Mesothelial cell of epicardium (in vitro differentiated cells): ENCODE data around the gene LSP1. TPM values are rescaled to one million over a fixed set of nuclear protein-coding genes. Genes with fewer than 3 reads are reported as not detected.

Source experiments
- DNase-seq, 2 experiments: peaks; one replicate each; pipeline ENCODE4 v3.0.0; 2021; ENCODE audit warnings: low spot score in 2 of 2; ENCODE audit not compliant: unreplicated experiment in 2 of 2
- H3K27ac Mint-ChIP-seq: 2 replicates; pipeline ENCODE4 v1.8.0; 2021; ENCODE audit warnings: mixed read lengths
- H3K27me3 Mint-ChIP-seq: 2 replicates; pipeline ENCODE4 v1.8.0; 2021; ENCODE audit warnings: low read depth, mixed read lengths
- H3K36me3 Mint-ChIP-seq: 2 replicates; pipeline ENCODE4 v1.8.0; 2021; ENCODE audit warnings: mixed read lengths
- H3K4me1 Mint-ChIP-seq: 2 replicates; pipeline ENCODE4 v1.8.0; 2021; ENCODE audit warnings: mixed read lengths
- H3K4me3 Mint-ChIP-seq: 2 replicates; pipeline ENCODE4 v1.8.0; 2021; ENCODE audit warnings: mild to moderate bottlenecking, moderate library complexity, mixed read lengths
- H3K9me3 Mint-ChIP-seq: 2 replicates; pipeline ENCODE4 v1.8.0; 2021; ENCODE audit warnings: mixed read lengths
- CTCF ChIP-seq: fragments of 200-600 bp; sonication (generic); IDR thresholded peaks from one replicate; pipeline ENCODE4 v1.5.0; 2021; ENCODE audit warnings: antibody characterized with exemption; ENCODE audit not compliant: unreplicated experiment
- total RNA-seq: library from RNA; stranded (reverse); gene quantifications from 3 replicates; pipeline ENCODE4 v1.2.1, GENCODE V29; 2021

Gene LSP1
- total RNA-seq, 1 donor from 2014 or later: 4.9 TPM

- no peak for DNase-seq
- H3K27me3 Mint-ChIP-seq: no peaks in the 10 kb centered on the region
Observed at GRCh38 chr11:1896923-1897322, 44.0 kb downstream of the LSP1 start.

GRCh38 chr11:1899090-1899489 lies 46.2 kb downstream of the LSP1 start:
- no peak overlapping the region for H3K27ac Mint-ChIP-seq
- H3K9me3 Mint-ChIP-seq: no peaks in the 10 kb centered on the region
- H3K36me3 Mint-ChIP-seq: no peaks in the 10 kb centered on the region
- no peaks in the 10 kb centered on the region for H3K27me3 Mint-ChIP-seq
- peaks cover 17% of the 10 kb centered on the region for H3K4me1 Mint-ChIP-seq
- no peak for DNase-seq
- no peak overlapping the region for H3K4me3 Mint-ChIP-seq
- no peak for TF ChIP-seq CTCF

More at GRCh38 chr11:1896923-1897322, 44.0 kb downstream of the LSP1 start:
- Mint-ChIP-seq H3K36me3 (no peaks in the 10 kb centered on the region), H3K4me3 (no peak overlapping the region), H3K9me3 (no peaks in the 10 kb centered on the region), H3K27ac (no peak overlapping the region), H3K4me1 (peaks cover 10% of the 10 kb centered on the region)
- no peak for TF ChIP-seq CTCF

GRCh38 chr11:1899686-1900085 lies 46.8 kb downstream of the LSP1 start:
- Mint-ChIP-seq H3K36me3 (no peaks in the 10 kb centered on the region), H3K9me3 (no peaks in the 10 kb centered on the region), H3K27ac (no peak overlapping the region), H3K4me1 (peaks cover 14% of the 10 kb centered on the region), H3K27me3 (no peaks in the 10 kb centered on the region), H3K4me3 (no peak overlapping the region)
- no peak for DNase-seq
- TF ChIP-seq CTCF: no peak

GRCh38 chr11:1906181-1906580 lies 53.3 kb downstream of the LSP1 start:
- H3K4me3 Mint-ChIP-seq: no peak overlapping the region
- no peak for DNase-seq
- no peak for TF ChIP-seq CTCF
- no peaks in the 10 kb centered on the region for H3K27me3 Mint-ChIP-seq
- H3K27ac Mint-ChIP-seq: peak overlapping the region; percentile 90
- H3K36me3 Mint-ChIP-seq: no peaks in the 10 kb centered on the region
- H3K4me1 Mint-ChIP-seq: peaks cover 46% of the 10 kb centered on the region
- H3K9me3 Mint-ChIP-seq: no peaks in the 10 kb centered on the region

- no peak for DNase-seq
- Mint-ChIP-seq H3K36me3 (no peaks in the 10 kb centered on the region), H3K9me3 (no peaks in the 10 kb centered on the region), H3K27me3 (no peaks in the 10 kb centered on the region), H3K4me3 (no peak overlapping the region), H3K4me1 (peaks cover 41% of the 10 kb centered on the region), H3K27ac (peak overlapping the region; percentile 90)
- no peak for TF ChIP-seq CTCF
Observed at GRCh38 chr11:1906611-1907423, 53.9 kb downstream of the LSP1 start.

- H3K27ac Mint-ChIP-seq: peak overlapping the region; percentile 93
- DNase-seq: no peak
- H3K4me1 Mint-ChIP-seq: peaks cover 36% of the 10 kb centered on the region
- no peak for TF ChIP-seq CTCF
- H3K36me3 Mint-ChIP-seq: no peaks in the 10 kb centered on the region
- no peaks in the 10 kb centered on the region for H3K9me3 Mint-ChIP-seq
- H3K4me3 Mint-ChIP-seq: peak overlapping the region; percentile 4
- H3K27me3 Mint-ChIP-seq: no peaks in the 10 kb centered on the region
Observed at GRCh38 chr11:1908618-1909017, 55.7 kb downstream of the LSP1 start.
